Measurements from ENCODE around the gene KDM2A. TPM values are rescaled to one million over a fixed set of nuclear protein-coding genes. Genes with fewer than 3 reads are reported as not detected.

KDM2A gene
- total RNA-seq, 1 experiment from 2014 or later: 26.3 TPM

DNA sequence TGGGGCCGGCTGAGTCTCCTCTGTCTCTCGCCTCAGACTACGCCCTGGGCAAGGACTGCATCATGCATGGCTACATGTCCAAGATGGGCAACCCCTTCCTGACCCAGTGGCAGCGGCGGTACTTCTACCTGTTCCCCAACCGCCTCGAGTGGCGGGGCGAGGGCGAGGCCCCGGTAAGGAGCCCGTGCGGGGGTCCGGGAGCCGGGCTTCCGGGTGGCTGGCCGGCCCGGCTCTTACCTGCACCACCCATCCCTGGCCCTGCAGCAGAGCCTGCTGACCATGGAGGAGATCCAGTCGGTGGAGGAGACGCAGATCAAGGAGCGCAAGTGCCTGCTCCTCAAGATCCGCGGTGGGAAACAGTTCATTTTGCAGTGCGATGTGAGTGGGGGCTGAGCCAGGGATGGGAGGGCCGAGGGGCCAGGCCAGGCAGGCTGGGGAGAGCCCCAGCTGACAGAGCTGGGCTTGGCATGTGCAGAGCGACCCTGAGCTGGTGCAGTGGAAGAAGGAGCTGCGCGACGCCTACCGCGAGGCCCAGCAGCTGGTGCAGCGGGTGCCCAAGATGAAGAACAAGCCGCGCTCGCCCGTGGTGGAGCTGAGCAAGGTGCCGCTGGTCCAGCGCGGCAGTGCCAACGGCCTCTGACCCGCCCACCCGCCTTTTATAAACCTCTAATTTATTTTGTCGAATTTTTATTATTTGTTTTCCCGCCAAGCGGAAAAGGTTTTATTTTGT is 165.9 kb downstream of the KDM2A start:
- no peak for DNase-seq (ENCODE audit: low read depth)

DNA sequence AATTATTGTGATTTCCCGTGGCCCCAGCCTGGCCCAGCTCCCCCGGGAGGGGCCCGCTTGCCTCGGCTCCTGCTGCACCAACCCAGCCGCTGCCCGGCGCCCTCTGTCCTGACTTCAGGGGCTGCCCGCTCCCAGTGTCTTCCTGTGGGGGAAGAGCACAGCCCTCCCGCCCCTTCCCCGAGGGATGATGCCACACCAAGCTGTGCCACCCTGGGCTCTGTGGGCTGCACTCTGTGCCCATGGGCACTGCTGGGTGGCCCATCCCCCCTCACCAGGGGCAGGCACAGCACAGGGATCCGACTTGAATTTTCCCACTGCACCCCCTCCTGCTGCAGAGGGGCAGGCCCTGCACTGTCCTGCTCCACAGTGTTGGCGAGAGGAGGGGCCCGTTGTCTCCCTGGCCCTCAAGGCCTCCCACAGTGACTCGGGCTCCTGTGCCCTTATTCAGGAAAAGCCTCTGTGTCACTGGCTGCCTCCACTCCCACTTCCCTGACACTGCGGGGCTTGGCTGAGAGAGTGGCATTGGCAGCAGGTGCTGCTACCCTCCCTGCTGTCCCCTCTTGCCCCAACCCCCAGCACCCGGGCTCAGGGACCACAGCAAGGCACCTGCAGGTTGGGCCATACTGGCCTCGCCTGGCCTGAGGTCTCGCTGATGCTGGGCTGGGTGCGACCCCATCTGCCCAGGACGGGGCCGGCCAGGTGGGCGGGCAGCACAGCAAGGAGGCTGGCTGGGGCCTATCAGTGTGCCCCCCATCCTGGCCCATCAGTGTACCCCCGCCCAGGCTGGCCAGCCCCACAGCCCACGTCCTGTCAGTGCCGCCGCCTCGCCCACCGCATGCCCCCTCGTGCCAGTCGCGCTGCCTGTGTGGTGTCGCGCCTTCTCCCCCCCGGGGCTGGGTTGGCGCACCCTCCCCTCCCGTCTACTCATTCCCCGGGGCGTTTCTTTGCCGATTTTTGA is 166.8 kb downstream of the KDM2A start:
- DNase-seq (ENCODE audit: low read depth): no peak

DNA sequence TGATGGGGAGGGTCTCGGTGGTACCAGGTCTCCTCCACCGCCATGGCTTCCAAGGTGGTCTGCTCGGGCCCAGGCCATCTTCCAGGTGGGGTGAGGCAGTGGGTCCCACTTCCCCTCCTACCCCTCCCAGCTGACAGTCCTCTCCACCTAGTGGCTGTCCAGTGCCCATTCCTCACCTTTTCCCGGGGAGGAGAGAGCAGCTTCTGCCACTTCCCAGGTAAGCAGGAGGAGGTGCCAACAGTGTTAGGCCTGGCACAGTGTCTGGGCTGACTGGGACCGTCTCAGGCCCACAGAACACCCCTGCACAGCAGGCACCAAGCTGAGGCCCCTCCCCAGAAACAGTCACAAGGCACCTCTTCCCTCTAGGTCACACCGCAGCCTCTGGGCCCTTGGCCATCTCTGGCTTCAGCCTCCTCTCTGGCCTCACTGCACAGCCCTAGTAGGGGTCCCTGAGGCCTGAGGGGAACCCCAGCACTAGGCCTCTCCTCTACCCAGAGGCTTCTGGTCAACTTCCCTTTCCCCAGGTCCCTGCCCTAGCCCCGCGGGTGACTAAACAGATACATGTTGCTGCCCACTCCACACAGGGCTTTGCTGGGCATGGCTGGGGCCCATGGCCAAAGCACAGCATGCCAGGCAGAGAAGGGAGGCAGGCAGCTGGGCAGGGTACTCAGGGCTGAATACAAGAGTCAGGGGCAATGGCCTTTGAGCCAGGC is 167.7 kb downstream of the KDM2A start:
- no peak for DNase-seq (ENCODE audit: low read depth)

DNA sequence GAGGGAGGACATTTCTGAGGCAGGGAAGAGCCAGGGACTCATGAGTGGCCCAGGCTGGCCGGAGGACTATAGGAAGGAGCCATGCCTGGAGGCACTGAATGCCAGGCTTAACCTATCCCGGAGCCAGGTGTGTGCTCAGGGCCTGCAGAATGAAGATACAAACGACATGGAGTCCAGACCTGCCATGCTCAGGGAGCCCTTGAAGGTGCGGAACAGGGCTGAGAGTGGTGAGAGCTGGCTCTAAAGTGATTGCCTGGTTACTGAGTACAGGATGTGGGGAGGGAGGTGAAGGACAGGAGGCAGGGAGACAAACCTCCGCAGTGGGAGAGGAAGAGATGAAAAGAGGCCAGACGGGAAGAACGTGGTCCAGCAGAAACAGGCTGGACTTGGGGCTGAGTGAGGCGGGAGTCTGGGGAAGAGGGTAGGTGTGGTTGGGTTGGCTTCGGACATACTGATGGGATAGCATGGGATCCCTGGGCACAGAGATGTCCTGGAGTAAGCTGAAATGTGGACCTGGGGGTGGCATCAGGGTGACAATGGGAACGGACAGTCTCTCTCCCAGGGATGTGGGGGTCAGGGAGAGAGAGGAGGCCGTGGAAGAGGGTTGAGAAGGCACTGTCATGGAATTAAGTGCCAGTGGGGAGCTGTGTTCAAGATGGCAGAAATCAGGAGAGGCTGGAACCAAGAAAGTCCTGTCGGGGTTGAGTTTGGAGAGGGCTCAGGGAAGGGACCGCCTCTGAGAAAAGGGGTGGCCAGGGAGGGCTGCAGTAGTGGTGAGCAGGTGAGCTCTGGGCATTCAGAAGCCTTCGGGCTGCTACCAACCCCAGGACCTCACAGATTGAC is 168.5 kb downstream of the KDM2A start:
- DNase-seq (ENCODE audit: low read depth): no peak

DNA sequence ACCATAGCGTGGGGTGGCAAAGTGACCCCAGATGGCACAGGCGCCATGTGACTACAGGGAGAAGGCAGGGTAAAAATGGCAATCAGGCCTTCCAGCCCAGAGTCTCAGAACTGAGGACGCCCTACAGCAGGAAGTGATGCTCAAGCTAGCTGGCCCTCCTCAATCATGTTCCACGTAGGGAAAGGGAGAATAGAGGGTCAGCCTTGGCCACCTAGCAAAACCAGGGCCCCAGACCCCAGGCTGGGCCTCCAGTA is 169.1 kb downstream of the KDM2A start:
- no peak for DNase-seq (ENCODE audit: low read depth)

DNA sequence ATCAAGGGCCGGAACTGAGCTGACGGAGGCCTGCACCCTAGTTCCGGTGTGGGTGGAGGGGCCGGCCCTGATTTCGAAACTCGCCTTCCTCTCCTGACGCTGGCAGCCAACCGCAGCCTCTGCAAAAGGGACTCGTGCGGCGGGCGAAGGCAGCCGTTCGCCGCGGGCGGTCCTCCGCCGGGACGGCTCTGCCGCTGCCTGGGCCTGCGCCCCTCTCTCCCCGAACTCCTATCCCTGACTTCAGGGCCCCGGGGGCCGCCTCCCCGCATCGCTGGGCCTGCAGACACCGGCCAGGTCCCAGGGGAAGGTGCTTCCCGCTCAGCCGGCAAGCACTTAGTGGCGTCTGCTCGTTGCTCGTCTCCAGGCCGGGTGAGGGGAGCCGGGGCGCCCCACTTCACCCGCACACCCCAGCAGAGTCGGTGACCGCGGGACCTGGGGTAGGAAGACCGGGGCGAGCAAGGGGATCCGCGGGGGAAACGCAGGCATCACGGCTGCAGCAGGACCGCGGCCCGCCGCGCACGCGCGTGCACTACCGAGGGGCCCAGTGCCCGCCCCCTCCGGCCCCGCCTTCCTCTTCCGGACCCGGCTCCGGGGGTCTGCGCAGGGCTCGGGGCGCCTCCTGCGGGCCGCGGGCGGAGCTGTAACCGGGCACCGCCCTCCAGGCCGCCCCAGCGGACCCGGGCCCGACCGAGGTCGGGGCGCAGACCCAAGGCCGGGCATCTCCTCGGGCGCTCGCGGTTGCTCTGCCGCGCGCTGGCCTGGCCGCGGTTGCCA is 169.6 kb downstream of the KDM2A start:
- DNase-seq (ENCODE audit: low read depth): peak; percentile 85

DNA sequence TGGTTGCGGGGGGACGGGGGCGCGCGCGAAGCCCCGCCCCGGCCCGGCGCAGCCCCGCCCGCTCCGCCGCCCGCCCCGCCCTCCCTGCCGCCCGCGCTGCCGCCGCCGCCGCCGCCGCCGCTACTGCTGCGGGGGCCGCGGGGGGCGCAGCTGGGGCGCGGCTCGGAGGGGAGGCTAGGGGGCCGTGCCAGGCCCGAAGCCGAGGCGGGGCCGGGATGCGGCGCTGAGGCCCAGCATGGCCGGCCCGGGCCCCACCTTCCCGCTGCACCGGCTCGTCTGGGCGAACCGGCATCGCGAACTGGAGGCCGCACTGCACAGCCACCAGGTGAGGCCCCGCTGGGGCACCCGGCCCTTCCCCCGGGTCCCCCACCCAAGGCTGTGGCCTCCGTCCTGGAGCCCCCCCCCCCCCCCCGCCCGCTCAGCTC is 170.2 kb downstream of the KDM2A start, which contains the start of gene ANKRD13D:
TSS of gene ANKRD13D (plus strand) at position 78 of the 425 bp plus-strand sequence. CDS start at position 236, 158 bp downstream.
- DNase-seq (ENCODE audit: low read depth): no peak

DNA sequence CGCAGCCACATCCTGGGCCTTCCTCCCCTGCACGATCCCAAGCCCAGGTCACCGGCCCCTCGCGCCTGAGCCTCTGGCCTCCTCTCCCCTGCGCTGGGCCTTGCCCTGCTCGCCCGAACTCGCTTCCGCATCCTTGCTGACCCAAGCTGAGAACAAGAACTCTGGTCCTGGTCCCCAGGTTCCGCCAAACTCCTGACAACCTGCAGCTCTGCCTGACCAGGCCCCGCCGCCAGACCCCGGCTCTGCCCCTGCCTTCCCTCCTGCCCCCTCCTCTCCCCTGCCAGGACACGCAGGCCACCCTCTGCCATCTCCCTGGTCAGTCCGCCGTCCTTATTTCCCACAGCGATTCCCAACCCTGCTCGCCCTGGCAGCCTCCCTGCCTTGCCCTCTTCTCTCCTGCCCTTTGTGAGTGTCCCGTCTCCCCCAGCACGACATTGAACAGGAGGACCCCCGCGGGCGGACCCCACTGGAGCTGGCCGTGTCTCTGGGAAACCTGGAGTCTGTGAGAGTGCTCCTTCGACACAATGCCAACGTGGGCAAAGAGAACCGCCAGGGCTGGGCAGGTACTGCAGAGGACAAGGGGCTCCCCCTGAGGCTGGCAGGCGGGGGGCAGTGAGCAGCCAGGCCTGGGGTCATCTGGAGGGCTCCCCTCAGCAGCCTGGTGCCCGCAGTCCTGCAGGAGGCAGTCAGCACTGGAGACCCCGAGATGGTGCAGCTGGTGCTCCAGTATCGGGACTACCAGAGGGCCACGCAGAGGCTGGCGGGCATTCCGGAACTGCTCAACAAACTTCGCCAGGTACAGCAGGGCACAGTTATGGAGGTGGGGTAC is 170.8 kb downstream of the KDM2A start:
- DNase-seq (ENCODE audit: low read depth): no peak

DNA sequence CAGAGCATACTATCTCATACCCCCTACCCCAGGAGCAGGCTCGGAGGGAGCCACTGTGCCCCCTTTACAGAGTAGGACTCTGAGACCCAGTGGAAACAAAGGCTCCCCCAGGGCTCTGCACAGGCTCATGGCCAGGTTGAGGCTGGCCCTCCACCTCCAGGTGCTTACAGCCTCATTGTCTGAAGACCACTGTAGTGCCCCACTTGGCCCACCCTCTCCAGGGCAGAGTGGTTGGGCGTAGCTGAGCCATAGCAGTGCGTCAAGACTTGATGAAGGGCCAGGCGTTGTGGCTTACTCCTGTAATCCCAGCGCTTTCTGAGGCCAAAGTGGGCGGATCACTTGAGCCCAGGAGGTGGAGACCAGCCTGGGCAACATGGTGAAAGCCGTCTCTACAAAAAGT is 171.7 kb downstream of the KDM2A start:
- no peak for DNase-seq (ENCODE audit: low read depth)

DNA sequence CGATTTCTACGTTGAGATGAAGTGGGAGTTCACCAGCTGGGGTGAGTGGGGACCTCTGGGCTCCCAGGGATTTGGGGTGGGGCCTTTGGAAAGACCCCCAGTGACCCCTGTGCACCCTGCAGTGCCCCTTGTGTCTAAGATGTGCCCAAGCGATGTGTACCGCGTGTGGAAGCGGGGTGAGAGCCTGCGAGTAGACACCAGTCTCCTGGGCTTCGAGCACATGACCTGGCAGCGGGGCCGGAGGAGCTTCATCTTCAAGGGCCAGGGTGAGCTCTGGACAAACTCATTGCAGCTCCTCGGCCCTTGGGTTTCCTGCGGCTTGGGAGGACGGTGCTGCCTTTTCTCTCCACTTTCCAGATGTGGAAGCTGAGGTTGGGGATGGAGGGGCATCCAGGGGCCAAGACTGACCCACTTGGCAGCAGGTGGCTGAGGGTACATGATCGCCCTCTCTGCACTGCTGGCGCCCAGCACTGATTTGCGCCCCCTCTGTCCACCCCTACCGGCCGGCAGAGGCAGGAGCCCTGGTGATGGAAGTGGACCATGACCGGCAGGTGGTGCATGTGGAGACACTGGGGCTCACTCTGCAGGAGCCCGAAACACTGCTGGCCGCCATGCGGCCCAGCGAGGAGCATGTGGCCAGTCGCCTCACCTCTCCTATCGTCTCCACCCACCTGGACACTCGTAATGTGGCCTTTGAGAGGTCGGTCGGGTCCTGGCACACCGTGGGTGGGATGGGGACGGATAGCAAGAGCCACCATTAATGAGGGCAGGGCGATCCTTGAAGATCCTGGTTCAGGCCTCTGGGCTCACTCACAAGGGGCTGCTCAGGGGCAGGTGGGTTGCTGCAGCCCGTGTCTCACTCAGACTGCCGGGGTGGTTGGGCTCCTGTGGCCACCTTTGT is 172.7 kb downstream of the KDM2A start:
- no peak for DNase-seq (ENCODE audit: low read depth)

DNA sequence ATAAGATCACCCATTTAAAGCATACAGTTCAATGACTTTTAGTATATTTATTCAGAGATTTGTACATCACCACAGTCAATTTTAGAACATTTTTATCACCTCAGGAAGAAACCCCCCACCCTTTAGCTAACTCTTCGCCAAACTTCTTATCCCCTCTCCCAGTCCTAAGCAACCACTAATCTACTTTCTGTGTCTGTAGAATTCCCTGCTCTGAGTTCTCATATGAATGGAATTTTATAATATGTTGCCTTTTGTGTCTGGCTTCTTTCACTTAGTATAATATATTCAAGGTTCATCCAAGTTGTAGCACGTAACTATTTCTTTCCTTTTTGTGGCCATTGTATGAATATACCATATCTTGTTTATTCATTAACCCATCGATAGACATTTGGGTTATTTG is 173.6 kb downstream of the KDM2A start:
- DNase-seq (ENCODE audit: low read depth): no peak

DNA sequence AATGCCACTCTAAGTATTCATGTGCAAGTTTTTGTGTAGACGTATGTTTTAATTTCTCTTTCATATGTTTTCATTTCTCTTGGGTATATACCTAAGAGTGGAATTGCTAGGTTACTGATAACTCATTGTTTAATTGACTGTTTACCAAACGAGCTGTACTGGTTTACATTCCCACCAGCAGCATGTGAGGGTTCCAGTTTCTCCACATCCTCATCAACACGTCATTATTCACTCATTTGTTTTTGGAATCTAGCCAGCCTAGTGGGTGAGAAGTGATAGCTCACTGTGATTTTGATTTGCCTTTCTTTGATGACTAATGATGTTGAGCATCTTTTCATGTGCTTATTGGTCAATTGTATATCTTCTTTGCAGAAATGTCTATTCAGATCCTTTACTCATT is 174.0 kb downstream of the KDM2A start:
- DNase-seq (ENCODE audit: low read depth): peak; percentile 87

DNA sequence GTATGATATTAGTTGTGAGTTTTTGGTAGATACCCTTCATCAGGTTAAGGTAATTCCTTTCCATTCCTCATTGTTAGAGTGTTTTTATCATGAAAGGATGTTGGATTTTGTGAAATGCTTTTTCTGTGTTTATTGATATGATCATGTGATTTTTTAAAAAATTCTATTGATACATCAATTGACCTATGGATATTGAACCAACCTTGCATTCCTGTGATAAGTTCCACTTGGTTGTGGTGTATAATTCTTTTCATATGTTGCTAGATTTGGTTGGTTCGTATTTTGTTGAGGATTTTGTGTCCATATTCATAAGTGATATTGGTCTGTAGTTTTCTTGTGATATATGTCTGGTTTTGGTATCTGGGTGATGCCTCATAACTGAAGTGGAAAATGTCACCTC is 176.8 kb downstream of the KDM2A start:
- DNase-seq (ENCODE audit: low read depth): no peak

DNA sequence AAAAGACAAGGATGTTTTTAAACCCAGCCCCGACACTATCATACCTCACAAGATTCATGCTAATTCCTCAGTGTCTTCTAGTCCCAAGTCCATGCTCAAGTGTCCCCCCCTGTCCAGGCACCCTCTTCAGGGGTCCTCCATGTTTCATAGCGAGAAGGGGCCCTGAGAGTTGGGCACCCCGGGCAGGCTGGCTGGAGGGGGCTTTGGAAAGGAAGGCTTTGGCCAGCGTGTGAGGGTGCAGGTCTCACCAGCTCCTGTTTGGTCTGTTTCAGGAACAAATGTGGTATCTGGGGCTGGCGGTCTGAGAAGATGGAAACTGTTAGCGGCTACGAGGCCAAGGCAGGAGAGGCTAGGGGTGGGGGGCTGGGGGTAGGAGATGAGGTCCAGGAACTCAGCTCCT is 179.7 kb downstream of the KDM2A start:
- DNase-seq (ENCODE audit: low read depth): no peak

DNA sequence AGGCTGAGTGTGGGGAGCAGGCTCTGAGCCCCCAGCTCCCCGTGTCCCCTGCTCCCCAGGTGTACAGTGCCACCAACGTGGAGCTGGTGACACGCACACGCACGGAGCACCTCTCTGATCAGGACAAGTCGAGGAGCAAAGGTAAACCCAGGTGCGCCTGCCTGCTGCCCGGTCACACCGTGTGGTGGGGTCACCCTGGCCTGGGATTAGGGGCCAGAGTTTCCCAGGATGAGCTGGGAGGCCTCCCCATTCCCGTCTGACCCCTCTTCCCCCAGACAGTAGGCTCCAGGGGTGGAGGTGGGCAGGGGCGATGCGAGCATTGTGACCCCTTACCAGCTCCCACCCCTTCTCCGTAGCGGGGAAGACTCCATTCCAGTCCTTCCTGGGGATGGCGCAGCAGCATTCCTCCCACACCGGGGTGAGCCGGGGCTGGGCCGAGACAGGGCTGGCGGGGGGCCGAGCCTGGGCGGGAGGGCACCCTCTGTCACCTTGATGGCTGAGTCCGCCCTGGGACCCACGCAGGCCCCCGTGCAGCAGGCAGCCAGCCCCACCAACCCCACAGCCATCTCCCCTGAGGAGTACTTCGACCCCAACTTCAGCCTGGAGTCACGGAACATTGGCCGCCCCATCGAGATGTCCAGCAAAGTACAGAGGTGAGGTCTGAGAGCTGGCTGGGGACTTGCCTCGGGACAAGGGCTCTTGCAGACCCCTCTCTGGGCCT is 180.6 kb downstream of the KDM2A start:
- no peak for DNase-seq (ENCODE audit: low read depth)

DNA sequence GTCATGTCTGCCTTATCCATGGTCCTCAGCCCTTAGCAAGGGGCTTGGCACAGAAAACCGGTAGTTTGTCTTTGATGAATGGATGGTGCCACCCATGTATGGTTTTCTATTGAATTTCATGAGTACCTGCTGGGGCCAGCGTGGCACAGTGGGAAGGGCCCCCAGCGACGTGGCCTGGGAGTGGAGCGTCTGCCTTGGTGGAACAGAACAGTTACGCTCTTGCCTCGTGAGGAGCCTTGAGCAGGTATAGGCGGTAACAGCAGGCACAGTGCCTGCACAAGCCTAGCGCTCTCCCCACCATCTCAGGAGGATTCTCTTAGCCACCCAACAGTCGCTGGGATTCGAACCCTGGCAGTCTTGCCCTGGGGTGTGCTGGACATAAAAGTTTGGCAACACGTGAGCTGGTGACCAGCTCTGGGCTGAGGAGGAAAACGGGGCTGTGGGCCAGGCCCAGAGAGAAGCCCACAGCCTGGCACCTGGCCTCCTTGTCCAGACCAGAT is 181.2 kb downstream of the KDM2A start:
- no peak for DNase-seq (ENCODE audit: low read depth)

DNA sequence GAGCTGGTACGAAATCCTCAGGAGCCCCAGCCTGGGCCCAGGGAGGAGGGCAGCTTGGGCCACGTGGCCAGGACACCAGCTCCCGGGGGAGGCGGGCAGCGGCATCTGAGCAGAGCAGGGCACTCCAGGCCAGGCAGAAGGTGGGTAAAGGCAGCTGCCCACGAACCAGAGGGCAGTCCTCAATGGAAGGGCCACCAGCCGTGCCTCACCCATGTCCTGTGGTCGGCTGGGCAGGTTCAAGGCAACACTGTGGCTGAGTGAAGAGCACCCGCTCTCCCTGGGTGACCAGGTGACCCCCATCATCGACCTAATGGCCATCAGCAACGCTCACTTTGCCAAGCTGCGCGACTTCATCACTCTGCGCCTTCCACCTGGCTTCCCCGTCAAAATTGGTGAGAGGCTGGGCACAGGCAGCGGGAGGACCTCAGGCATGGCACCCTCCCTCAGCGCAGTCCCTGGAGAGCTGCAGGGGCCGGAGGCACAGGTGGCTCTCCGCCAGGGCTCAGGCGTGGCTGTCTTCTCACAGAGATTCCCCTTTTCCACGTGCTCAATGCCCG is 181.8 kb downstream of the KDM2A start:
- DNase-seq (ENCODE audit: low read depth): no peak

Measured in LHCN-M2 (cell line).